Measurements from ENCODE around the gene STX11.

- TF ChIP-seq RAD21 (IDR thresholded peaks at IDR 0.05; ENCODE audit: insufficient read depth, low read depth, low read length) (0 out of 2 replicates have a peak, but pooled peaks have one; percentile 14), PML (IDR thresholded peaks at IDR 0.05; ENCODE audit: low read length) (peak; percentile 61), MYC (IDR thresholded peaks at IDR 0.05; ENCODE audit: insufficient read depth, insufficient read length, insufficient replicate concordance, low read length, severe bottlenecking) (no peak), YBX1 (IDR thresholded peaks at IDR 0.05) (no peak), SRF (IDR thresholded peaks at IDR 0.05; ENCODE audit: low read depth in 2 of 2, low read length in 2 of 2) (no peak), PBX3 (IDR thresholded peaks at IDR 0.05; ENCODE audit: insufficient replicate concordance, low read depth, low read length) (peak; percentile 30), POLR2A (IDR thresholded peaks at IDR 0.05; ENCODE audit: low read depth, low read length) (peak; percentile 79), YY1 (IDR thresholded peaks at IDR 0.05; ENCODE audit: low read depth, low read length) (peak; percentile 46; the same call in 1 of the 2 replicates), IRF4 (IDR thresholded peaks at IDR 0.05; ENCODE audit: low read depth, low read length) (peak; percentile 73; the same call in 1 of the 2 replicates), GATAD2B (conservative IDR thresholded peaks at IDR 0.05; ENCODE audit: low read depth) (peak; percentile 64), ZNF207 (IDR thresholded peaks at IDR 0.05; ENCODE audit: borderline replicate concordance) (no peak), TAF1 (IDR thresholded peaks at IDR 0.05; ENCODE audit: borderline replicate concordance, low read depth, low read length) (peak; percentile 42; the same call in 1 of the 2 replicates), NFYA (IDR thresholded peaks at IDR 0.05; ENCODE audit: borderline replicate concordance, low read depth, low read length) (no peak)
- TF ChIP-seq, protein P1, sequence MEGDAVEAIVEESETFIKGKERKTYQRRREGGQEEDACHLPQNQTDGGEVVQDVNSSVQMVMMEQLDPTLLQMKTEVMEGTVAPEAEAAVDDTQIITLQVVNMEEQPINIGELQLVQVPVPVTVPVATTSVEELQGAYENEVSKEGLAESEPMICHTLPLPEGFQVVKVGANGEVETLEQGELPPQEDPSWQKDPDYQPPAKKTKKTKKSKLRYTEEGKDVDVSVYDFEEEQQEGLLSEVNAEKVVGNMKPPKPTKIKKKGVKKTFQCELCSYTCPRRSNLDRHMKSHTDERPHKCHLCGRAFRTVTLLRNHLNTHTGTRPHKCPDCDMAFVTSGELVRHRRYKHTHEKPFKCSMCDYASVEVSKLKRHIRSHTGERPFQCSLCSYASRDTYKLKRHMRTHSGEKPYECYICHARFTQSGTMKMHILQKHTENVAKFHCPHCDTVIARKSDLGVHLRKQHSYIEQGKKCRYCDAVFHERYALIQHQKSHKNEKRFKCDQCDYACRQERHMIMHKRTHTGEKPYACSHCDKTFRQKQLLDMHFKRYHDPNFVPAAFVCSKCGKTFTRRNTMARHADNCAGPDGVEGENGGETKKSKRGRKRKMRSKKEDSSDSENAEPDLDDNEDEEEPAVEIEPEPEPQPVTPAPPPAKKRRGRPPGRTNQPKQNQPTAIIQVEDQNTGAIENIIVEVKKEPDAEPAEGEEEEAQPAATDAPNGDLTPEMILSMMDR (IDR thresholded peaks at IDR 0.05 in 2 of 3, conservative IDR thresholded peaks at IDR 0.05 in 1 of 3; ENCODE audit: control insufficient read depth in 2 of 3, extremely low read depth in 1 of 3, insufficient read depth in 1 of 3, low read depth in 3 of 3, low read length in 3 of 3) = peak; percentile 11 to 43 (median 24); a peak in 4 of 6 replicates
Observed at GRCh38 chr6:144150710-144151657, 667 bp downstream of the STX11 start.

Data from GM12878 (cell line).